ENCODE data around the gene LEF1. TPM values are rescaled to one million over a fixed set of nuclear protein-coding genes. Genes with fewer than 3 reads are reported as not detected.

Gene LEF1
- polyA plus RNA-seq, 3 donors, result 68.6 to 85.9 (median 70.5) TPM

- no peak for DNase-seq (ENCODE audit: extremely low read depth in 1 of 11, low read depth in 9 of 11, low spot score in 4 of 11)
Observed at GRCh38 chr4:108188770-108189169, 20.0 kb upstream of the LEF1 start.

- no peak for DNase-seq (ENCODE audit: extremely low read depth in 1 of 11, low read depth in 9 of 11, low spot score in 4 of 11)
Observed at GRCh38 chr4:108185252-108185651, 16.5 kb upstream of the LEF1 start.

DNA sequence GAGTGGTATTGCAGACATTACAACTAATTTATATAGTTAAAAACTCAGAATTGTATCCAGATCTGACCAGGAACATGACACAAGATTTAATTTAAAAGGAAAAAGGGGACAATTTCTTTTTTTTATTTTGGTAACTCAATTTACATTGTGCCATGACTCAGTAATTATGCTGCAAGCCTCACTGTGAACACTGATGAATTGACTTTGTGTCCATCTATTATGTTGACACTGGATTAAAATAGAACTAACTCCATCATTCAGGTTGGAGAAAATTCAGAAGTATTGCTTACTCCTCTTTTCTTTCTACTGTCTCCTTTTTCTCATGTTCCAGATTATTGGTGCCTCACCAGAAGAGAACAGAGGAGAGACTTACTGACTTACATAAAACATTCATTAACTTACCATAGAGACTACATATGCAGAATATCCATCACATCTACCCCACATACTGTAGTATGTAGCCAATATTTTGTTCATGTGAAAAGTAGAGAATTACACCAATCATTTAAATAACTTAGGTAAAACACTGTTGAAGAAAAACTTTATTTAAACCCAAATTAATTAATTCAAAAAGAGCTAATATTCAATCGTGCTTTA, 15.8 kb upstream of the LEF1 start:
- no peak for DNase-seq (ENCODE audit: extremely low read depth in 1 of 11, low read depth in 9 of 11, low spot score in 4 of 11)

GRCh38 chr4:108181704-108182103, 13.0 kb upstream of the LEF1 start:
- no peak for DNase-seq (ENCODE audit: extremely low read depth in 1 of 11, low read depth in 9 of 11, low spot score in 4 of 11)

DNA sequence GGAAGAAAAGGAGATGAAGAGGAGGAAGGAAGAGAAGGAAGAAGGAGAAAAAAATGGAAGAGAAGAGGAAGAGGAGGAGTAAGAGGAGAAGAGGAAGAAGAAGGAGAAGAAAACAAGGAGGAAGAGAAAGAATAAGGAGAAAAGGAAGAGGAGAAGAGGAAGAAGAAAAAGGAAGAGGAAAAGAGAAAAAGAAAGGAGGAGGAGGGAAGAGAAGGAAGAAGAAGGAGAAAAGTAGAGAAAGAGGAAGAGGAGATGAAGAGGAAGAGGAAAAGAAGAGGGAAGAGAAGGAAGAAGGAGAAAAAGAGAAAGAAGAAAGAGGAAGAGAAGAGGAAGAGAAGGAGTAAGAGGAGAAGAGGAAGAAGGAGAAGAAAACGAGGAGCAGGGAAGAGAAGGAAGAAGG, 11.8 kb upstream of the LEF1 start:
- DNase-seq (ENCODE audit: extremely low read depth in 1 of 11, low read depth in 9 of 11, low spot score in 4 of 11), result no peak

GRCh38 chr4:108175966-108176365, 7.2 kb upstream of the LEF1 start:
- DNase-seq (ENCODE audit: extremely low read depth in 1 of 11, low read depth in 9 of 11, low spot score in 4 of 11), result no peak

DNA sequence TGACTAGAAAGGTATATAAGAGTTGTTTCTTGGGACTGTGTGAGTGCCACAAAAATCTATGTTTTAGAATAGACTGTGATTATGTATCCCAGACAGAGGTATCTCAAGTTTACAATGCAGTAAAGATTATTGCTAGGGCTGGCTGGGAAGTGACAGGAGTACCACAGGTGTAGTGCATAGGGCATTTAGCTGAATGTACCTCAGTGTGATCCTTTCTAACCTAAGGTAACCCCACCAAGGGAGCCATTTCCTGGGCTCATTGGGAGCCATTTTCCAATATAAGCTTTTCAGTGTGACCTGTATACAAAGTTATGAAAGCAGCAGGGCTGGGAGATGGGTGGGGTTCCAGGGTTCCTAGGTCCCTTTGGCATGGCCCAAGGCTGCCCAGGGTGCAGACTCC, 6.1 kb upstream of the LEF1 start:
- no peak for DNase-seq (ENCODE audit: extremely low read depth in 1 of 11, low read depth in 9 of 11, low spot score in 4 of 11)

- DNase-seq (ENCODE audit: extremely low read depth in 1 of 11, low read depth in 9 of 11, low spot score in 4 of 11), result no peak
Observed at GRCh38 chr4:108173599-108174057, 4.9 kb upstream of the LEF1 start.

GRCh38 chr4:108172753-108173598, 4.2 kb upstream of the LEF1 start:
- DNase-seq (ENCODE audit: extremely low read depth in 1 of 11, low read depth in 9 of 11, low spot score in 4 of 11), result peak in 5 of 11 donors; percentile 67 to 85 (median 82)

GRCh38 chr4:108172231-108172752, 3.6 kb upstream of the LEF1 start:
- peak in 2 of 11 donors; percentile 53 to 58 for DNase-seq (ENCODE audit: extremely low read depth in 1 of 11, low read depth in 9 of 11, low spot score in 4 of 11)

GRCh38 chr4:108171339-108172230, 2.9 kb upstream of the LEF1 start:
- peak in 2 of 11 donors; percentile 22 to 29 for DNase-seq (ENCODE audit: extremely low read depth in 1 of 11, low read depth in 9 of 11, low spot score in 4 of 11)

DNA sequence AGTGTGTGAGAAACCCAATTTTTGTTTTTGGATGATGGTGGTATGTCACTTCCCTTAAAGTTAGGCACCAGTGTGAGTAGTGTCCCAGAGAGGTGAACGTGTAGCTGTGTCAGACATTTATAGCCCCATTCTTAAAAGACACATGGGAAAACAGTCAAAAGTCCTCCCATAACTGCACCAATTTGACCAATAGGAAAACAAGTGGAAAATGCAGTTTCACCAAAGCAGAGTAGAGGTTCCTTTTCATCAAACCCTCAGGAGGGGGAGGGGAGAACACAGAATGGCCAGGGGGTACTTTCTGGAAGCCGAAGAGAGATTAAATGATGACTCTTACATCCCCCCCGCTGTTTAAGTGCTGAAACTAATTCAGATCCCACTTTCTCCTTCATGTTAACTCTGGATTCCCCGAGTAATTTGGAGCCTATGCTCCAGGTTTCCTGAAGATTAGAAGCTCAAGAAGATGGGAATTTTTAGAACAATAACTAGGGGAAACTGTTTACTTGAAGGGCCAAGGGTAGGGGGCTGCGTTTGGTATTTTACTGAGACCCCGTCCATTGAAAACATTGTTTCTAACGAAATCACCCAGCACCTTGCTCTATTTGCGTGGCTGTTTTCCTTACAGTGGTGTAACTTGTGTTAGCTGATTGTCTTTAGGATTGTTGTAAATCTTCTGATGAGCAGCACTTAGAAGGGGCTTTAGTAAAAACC, 2.1 kb upstream of the LEF1 start:
- DNase-seq (ENCODE audit: extremely low read depth in 1 of 11, low read depth in 9 of 11, low spot score in 4 of 11), result no peak

DNA sequence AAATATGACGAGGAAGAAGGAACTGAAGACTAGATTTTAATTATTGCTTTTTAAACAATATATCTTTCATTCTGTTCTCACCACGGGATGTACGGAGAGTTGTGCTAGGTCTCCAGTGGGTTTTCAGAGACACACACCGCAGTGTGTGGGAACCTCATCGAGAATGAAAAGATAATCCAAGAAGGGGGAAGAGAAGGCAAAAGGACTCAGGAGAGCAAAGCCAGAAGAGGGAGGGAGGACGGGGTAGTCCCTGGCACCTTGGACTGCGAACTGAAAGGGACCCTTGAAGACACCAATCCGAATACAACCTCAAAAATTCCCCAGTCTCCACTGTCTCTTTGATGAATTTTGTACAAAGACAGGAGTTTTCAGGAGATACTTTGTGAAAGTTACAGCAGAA, 932 bp upstream of the LEF1 start:
- no peak for DNase-seq (ENCODE audit: extremely low read depth in 1 of 11, low read depth in 9 of 11, low spot score in 4 of 11)

DNA sequence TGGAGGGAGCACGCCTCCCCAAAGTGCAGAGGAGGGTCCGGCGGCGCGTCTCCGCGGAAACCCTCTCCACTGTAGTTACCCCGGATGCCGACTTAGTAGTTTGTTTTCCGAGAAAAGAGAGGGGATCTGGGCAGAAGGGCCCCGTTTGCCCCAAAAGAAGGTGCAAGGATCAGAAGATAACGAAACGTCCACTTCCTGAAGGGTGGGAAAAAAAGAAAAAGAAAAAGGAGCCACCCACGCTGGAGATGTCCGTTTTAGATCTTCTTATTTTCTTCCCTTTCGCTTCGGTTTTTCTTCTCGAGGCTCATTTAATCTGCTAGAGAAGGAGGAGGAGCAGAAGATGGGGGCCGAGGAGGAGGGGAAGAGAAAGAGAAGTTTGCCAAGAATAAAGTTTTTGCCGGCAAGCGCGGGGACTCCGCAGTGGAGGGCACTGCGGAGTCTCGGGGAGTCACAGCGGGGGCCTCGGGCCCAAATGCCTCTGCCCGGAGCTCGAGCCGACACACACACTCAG, 517 bp downstream of the LEF1 start:
- peak in 2 of 11 donors; percentile 27 to 51 for DNase-seq (ENCODE audit: extremely low read depth in 1 of 11, low read depth in 9 of 11, low spot score in 4 of 11)

DNA sequence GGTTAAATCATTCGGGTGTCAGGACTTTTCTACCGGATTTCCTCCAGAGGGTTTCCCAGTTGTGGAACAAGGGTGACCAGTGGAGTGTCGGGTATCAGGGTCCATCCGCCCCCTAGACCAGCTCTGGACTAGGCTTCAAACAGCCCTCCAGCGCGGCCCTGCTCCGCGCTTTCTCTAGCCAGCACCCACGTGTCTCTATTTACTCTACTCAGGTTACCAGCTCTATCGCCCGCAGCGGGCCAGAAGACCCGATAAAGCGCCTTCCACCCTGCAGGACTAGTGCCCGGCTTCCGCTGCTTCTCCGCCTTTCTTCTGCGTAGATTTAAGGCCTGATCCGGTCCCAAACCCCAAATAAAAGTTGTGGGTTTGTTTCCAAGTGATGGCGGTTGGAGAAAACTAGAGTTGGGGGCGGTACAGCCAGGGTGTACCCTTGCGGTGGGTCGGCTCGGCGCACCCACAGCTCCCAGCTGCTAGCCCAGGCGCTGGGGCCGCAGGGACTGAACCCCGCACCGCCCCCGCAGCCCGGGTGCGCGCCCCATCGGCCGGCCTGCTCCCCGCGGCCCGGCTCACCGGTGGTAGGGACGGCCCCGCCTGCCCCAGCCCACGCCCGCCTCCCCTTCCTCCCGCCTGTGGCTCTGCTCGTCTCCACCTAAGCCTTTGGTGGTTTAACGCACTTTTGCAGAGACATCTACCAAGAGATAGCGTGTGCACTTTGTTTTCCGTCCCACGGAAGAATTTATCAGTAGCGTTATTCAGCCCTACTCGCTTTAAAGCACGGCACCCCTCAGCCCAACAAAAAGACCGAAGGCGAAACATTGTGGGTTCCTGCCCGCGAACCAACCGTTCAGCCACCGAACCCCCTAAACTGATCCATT, 2.1 kb downstream of the LEF1 start:
- DNase-seq (ENCODE audit: extremely low read depth in 1 of 11, low read depth in 9 of 11, low spot score in 4 of 11), result peak in 3 of 11 donors; percentile 39 to 55 (median 47)

DNA sequence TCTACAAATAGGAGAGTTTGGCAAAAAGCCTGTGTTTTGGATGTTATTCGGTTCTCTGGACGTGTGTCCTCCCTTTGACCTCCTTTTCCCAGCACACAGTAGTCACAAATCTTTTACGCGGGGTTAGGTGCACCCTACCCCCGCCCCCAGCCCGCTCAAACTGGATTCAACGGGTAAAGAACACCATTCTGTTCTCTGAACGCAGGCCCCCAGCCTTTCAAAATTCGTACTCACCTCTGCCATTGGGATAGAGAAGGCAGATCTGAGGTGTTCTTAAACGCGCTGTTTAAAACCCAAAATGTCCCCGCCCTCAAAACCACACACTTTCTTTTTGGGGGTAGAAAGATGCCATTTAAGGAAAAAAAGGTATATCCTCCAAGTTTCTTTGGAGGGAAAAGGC, 2.7 kb downstream of the LEF1 start:
- peak in 2 of 11 donors; percentile 13 to 28 for DNase-seq (ENCODE audit: extremely low read depth in 1 of 11, low read depth in 9 of 11, low spot score in 4 of 11)

GRCh38 chr4:108165586-108165985, 3.1 kb downstream of the LEF1 start:
- DNase-seq (ENCODE audit: extremely low read depth in 1 of 11, low read depth in 9 of 11, low spot score in 4 of 11), result no peak

DNA sequence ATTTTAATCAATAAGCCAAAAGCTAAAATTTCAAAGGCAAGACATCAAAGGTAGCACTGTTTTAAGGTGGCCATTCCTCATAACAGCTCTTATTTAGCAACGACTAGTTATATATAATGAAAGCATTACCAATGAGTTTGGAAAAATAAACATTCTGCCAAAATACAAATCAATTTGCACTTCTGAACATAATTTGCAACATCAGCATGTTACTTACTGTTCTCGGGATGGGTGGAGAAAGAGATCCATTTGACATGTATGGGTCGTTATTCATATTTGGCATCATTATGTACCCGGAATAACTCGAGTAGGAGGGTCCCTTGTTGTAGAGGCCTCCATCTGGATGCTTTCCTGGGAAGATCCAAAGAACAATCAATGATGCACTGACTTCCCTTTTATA, 5.4 kb downstream of the LEF1 start:
- DNase-seq (ENCODE audit: extremely low read depth in 1 of 11, low read depth in 9 of 11, low spot score in 4 of 11), result no peak

Data from renal cortex interstitium (tissue), 11 donors.